HL-60 (cell line): ENCODE measurements around the gene GBP7.

ENCODE experiments used
- DNase-seq, 2 experiments: peaks; one replicate each; pipeline ENCODE4 v3.0.0-alpha.2; 2010 to 2020; ENCODE audit warnings: low read depth in 1 of 2, low spot score in 1 of 2
- H3K27ac ChIP-seq: fragments of 250-450 bp; sonication (Bioruptor Pico); replicated peaks from 2 replicates; pipeline ENCODE4 v1.5.1; 2020; ENCODE audit warnings: mild to moderate bottlenecking, moderate library complexity
- H3K27me3 ChIP-seq: fragments of 250-450 bp; sonication (Bioruptor Pico); 2 replicates; pipeline ENCODE4 v1.5.1; 2021; ENCODE audit warnings: mild to moderate bottlenecking, moderate library complexity; ENCODE audit not compliant: insufficient read depth, poor library complexity, severe bottlenecking
- H3K4me3 ChIP-seq: replicated peaks from 2 replicates; pipeline ENCODE4 v1.5.1; 2011; ENCODE audit warnings: mild to moderate bottlenecking, control low read depth, low read length; ENCODE audit not compliant: insufficient read depth
- GABPA ChIP-seq: IDR thresholded peaks from 2 replicates; pipeline ENCODE4 v1.6.1; 2012; ENCODE audit warnings: low read depth
- POLR2AphosphoS5 ChIP-seq: IDR thresholded peaks from 2 replicates; pipeline ENCODE4 v1.6.1; 2012; ENCODE audit warnings: low read depth
- SPI1 ChIP-seq: IDR thresholded peaks from 2 replicates; pipeline ENCODE4 v1.6.1; 2012; ENCODE audit warnings: low read depth, mild to moderate bottlenecking, borderline replicate concordance
- TF ChIP-seq, protein P1 (sequence below): IDR thresholded peaks from 2 replicates; pipeline ENCODE4 v1.6.1; 2012; ENCODE audit warnings: low read depth; ENCODE audit not compliant: insufficient replicate concordance
- TF ChIP-seq, protein P2 (sequence below): IDR thresholded peaks from one replicate; pipeline ENCODE4 v1.5.1; 2011; ENCODE audit warnings: low read length, control low read depth, inconsistent platforms; ENCODE audit not compliant: insufficient read depth

The GBP7 gene

DNA sequence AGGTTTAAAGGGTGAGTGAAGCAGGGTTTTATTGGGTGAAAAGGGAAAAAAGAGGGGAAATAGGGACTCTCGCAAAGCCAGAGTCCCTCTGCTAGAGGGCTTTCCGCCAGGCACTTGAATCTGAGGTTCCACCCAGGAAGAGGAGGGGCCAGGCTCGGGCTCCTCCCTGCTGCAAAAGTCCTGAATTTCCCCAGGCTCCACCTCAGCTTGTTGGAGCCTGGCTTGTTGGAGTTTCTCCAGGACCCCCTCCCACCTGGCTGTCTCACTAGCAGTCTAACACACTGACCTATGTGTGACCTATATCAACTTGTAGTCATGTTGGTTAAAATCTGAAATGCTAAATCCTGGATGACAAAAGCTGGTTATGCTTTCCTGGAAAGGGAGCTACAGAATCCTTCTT lies 75.4 kb downstream of the GBP7 start:
- H3K27ac ChIP-seq = no peak overlapping the region
- no peak for DNase-seq
- no peaks in the 10 kb centered on the region for H3K27me3 ChIP-seq
- no peak for TF ChIP-seq POLR2AphosphoS5
- TF ChIP-seq, protein P1, sequence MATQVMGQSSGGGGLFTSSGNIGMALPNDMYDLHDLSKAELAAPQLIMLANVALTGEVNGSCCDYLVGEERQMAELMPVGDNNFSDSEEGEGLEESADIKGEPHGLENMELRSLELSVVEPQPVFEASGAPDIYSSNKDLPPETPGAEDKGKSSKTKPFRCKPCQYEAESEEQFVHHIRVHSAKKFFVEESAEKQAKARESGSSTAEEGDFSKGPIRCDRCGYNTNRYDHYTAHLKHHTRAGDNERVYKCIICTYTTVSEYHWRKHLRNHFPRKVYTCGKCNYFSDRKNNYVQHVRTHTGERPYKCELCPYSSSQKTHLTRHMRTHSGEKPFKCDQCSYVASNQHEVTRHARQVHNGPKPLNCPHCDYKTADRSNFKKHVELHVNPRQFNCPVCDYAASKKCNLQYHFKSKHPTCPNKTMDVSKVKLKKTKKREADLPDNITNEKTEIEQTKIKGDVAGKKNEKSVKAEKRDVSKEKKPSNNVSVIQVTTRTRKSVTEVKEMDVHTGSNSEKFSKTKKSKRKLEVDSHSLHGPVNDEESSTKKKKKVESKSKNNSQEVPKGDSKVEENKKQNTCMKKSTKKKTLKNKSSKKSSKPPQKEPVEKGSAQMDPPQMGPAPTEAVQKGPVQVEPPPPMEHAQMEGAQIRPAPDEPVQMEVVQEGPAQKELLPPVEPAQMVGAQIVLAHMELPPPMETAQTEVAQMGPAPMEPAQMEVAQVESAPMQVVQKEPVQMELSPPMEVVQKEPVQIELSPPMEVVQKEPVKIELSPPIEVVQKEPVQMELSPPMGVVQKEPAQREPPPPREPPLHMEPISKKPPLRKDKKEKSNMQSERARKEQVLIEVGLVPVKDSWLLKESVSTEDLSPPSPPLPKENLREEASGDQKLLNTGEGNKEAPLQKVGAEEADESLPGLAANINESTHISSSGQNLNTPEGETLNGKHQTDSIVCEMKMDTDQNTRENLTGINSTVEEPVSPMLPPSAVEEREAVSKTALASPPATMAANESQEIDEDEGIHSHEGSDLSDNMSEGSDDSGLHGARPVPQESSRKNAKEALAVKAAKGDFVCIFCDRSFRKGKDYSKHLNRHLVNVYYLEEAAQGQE = no peak
- TF ChIP-seq GABPA = no peak
- no peak for TF ChIP-seq SPI1
- TF ChIP-seq, protein P2, sequence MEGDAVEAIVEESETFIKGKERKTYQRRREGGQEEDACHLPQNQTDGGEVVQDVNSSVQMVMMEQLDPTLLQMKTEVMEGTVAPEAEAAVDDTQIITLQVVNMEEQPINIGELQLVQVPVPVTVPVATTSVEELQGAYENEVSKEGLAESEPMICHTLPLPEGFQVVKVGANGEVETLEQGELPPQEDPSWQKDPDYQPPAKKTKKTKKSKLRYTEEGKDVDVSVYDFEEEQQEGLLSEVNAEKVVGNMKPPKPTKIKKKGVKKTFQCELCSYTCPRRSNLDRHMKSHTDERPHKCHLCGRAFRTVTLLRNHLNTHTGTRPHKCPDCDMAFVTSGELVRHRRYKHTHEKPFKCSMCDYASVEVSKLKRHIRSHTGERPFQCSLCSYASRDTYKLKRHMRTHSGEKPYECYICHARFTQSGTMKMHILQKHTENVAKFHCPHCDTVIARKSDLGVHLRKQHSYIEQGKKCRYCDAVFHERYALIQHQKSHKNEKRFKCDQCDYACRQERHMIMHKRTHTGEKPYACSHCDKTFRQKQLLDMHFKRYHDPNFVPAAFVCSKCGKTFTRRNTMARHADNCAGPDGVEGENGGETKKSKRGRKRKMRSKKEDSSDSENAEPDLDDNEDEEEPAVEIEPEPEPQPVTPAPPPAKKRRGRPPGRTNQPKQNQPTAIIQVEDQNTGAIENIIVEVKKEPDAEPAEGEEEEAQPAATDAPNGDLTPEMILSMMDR = no peak
- no peak overlapping the region for H3K4me3 ChIP-seq

DNA sequence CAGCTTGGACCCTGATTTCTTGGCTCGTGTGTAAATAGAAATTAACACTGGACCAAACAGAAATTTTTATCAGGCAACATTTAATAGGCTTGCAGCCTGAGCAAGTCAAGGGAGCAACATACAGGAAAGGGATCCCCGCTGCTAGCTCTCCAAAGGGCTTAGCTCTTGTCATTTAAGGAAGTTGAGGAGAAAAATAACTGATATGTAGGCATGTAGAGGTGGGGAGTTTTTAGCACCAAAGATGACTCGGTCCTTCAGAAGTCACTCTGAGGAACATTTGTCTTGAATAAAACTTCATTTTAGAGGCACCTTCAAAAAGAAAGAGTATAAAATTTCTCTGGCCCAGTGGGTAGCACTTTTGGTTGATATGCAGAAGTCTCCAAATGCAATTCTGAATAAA lies 76.9 kb downstream of the GBP7 start:
- DNase-seq = no peak
- no peak for TF ChIP-seq SPI1
- no peak for TF ChIP-seq GABPA
- TF ChIP-seq, protein P1 = no peak
- TF ChIP-seq, protein P2 = no peak
- no peak for TF ChIP-seq POLR2AphosphoS5
- Histone ChIP-seq H3K27me3 (no peaks in the 10 kb centered on the region), H3K4me3 (no peak overlapping the region), H3K27ac (no peak overlapping the region)

DNA sequence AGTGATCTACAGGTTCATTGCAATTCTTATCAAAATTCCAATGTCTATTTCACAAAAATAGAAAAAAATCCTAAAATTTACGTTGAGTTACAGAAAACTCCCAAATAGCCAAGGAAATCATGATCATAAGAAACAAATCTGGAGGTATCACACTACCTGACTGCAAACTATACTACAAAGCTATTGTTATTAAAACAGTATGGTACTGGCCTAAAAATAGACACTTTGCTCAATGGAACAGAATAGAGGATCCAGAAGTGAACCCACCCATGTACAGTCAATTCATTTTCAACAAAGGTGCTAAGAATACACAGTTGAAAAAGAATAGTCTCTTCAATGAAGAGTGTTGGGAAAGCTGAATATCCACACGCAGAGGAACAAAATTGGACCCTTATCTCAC lies 80.1 kb downstream of the GBP7 start:
- TF ChIP-seq GABPA (no peak), SPI1 (no peak), POLR2AphosphoS5 (no peak)
- TF ChIP-seq, protein P1 = no peak
- TF ChIP-seq, protein P2 = no peak
- H3K27me3 ChIP-seq = no peaks in the 10 kb centered on the region
- no peak overlapping the region for H3K27ac ChIP-seq
- no peak for DNase-seq
- H3K4me3 ChIP-seq = no peak overlapping the region
